ENCODE results near the gene HBEGF. TPM values are rescaled to one million over a fixed set of nuclear protein-coding genes. Genes with fewer than 3 reads are reported as not detected.

The HBEGF gene
- total and polyA plus RNA-seq, 10 of the 15 experiments (the other 5 are each of a cell fraction or from before 2014, with no cell fraction given) = 0.87 to 3.1 (median 2.1) TPM

- Histone ChIP-seq H3K9me3 (replicated peaks; ENCODE audit: control insufficient read depth, insufficient read depth, low read length) (no peaks in the 10 kb centered on the region), H3K4me1 (ENCODE audit: control insufficient read depth, insufficient read depth, low read length) (no peaks in the 10 kb centered on the region), H2AFZ (ENCODE audit: control insufficient read depth, low read depth, low read length) (no peak overlapping the region), H3K4me2 (ENCODE audit: control insufficient read depth, insufficient read depth) (no peak overlapping the region), H3K27ac (ENCODE audit: control insufficient read depth, insufficient read depth) (no peak overlapping the region), H3K27me3 (replicated peaks in 1 of 2; ENCODE audit: control insufficient read depth in 2 of 2, insufficient read depth in 2 of 2, low read length in 1 of 2) (no peaks in the 10 kb centered on the region), H3K4me3 (no peak overlapping the region), H3K79me2 (ENCODE audit: control insufficient read depth, insufficient read depth, low read length) (no peaks in the 10 kb centered on the region), H3K36me3 (ENCODE audit: control insufficient read depth in 2 of 2, insufficient read depth in 2 of 2, low read length in 1 of 2) (no peaks in the 10 kb centered on the region), H3K9ac (ENCODE audit: control insufficient read depth, insufficient read depth, low read length) (no peak overlapping the region), H4K20me1 (ENCODE audit: control insufficient read depth, insufficient read depth) (no peaks in the 10 kb centered on the region)
- intact Hi-C loops (cut with micrococcal nuclease; ENCODE audit: unreplicated experiment) = no loop called here
- POLR2A ChIA-PET = interaction anchor here (0.6 to 0.9 kb wide), 2 partner anchors 17 to 38 kb away, joined by 3 to 5 read pairs; no protein-coding TSS in a partner anchor
- in situ Hi-C loops (cut with MboI) = no loop called here
- WGBS (ENCODE audit: insufficient coverage, insufficient replicate concordance, low lambda C conversion rate, missing lambda C conversion rate) = 89% methylated on average over 2 of the region's 2 CpGs
- no peak for ATAC-seq
- CTCF ChIA-PET = interaction anchor here (1.2 kb wide), 1 partner anchor 66 kb away, joined by 4 read pairs; no protein-coding TSS in a partner anchor
- no peak for FAIRE-seq
- RAD21 ChIA-PET (ENCODE audit: unreplicated experiment) = no interaction called here
- SMC1A ChIA-PET (ENCODE audit: uncharacterized antibody, unreplicated experiment) = interaction anchor here (1.2 kb wide), 1 partner anchor 66 kb away, joined by 3 read pairs; no protein-coding TSS in a partner anchor
- TF ChIP-seq USF1 (IDR thresholded peaks at IDR 0.05; ENCODE audit: borderline replicate concordance, extremely low read length, insufficient read depth, low read depth, low read length) = no peak
- no peak for TF ChIP-seq POLR2AphosphoS5 (IDR thresholded peaks at IDR 0.05; ENCODE audit: low read length)
- no peak for TF ChIP-seq DPF2 (IDR thresholded peaks at IDR 0.05)
- TF ChIP-seq SPI1 (IDR thresholded peaks at IDR 0.05; ENCODE audit: borderline replicate concordance, insufficient read depth, low read depth, low read length) = no peak
- TF ChIP-seq SUZ12 (IDR thresholded peaks at IDR 0.05; ENCODE audit: unreplicated experiment) = no peak
- TF ChIP-seq STAT3 (IDR thresholded peaks at IDR 0.05; ENCODE audit: low read depth, low read length) = no peak
- no peak for TF ChIP-seq MTA3 (IDR thresholded peaks at IDR 0.05; ENCODE audit: borderline replicate concordance, low read length)
- TF ChIP-seq RELA (IDR thresholded peaks at IDR 0.05; ENCODE audit: borderline replicate concordance, partially characterized antibody) = no peak
- no peak for TF ChIP-seq KDM1A (IDR thresholded peaks at IDR 0.05; ENCODE audit: borderline replicate concordance)
- no peak for TF ChIP-seq HSF1 (IDR thresholded peaks at IDR 0.05; ENCODE audit: low read depth, low read length)
- TF ChIP-seq PAX8 (IDR thresholded peaks at IDR 0.05) = no peak
- TF ChIP-seq TCF7 (IDR thresholded peaks at IDR 0.05; ENCODE audit: borderline replicate concordance) = no peak
- no peak for TF ChIP-seq CBX5 (IDR thresholded peaks at IDR 0.05; ENCODE audit: low read depth)
- no peak for DNase-seq (ENCODE audit: low read depth, low spot score)
- BruUV-seq (replicated peaks) = no TSS peak
Measured at GRCh38 chr5:140310434-140310833, 36.0 kb downstream of the HBEGF start.

Data from GM12878 (cell line).